Measurements from ENCODE around the gene FAXC.

FAXC gene

DNA sequence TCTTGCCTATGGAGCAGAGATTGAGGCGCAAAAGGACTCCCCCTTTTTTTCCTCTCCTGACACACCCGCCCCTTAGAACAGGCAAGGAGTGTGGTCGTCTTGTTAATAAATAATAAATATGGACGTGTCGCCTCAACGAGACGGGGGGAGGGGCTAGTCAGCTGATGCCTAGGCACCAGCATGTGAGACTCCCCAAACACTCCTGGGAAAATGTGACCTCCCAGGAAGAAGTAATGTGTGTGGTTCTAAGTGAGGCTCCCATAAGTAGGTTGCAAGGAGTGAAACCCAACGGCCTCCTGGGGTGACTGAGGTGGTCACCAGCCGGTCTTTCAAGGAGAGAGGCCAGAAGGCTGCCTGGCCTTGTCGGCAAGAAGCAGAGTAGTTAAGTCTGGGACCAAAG lies 1.1 kb upstream of the FAXC start:
- H3K4me2 ChIP-seq (ENCODE audit: low read depth, low read length) = peak overlapping the region; percentile 94
- no peak overlapping the region for H3K27ac ChIP-seq (ENCODE audit: low read length)
- H3K79me2 ChIP-seq (ENCODE audit: low read length) = no peaks in the 10 kb centered on the region
- H3K36me3 ChIP-seq (replicated peaks; ENCODE audit: insufficient read depth, low read length) = no peaks in the 10 kb centered on the region
- no peaks in the 10 kb centered on the region for H3K4me1 ChIP-seq (ENCODE audit: low read length)
- peak overlapping the region; percentile 73 for H3K4me3 ChIP-seq (ENCODE audit: low read length)
- no peaks in the 10 kb centered on the region for H4K20me1 ChIP-seq (ENCODE audit: insufficient read depth, low read length)
- no peaks in the 10 kb centered on the region for H3K9me3 ChIP-seq (replicated peaks; ENCODE audit: insufficient read depth, low read length)
- no peak overlapping the region for H3K9ac ChIP-seq (ENCODE audit: low read length)
- H3F3A ChIP-seq (ENCODE audit: insufficient read depth, low read length) = peaks cover 6% of the 10 kb centered on the region; the same call in 1 of the 2 replicates
- TF ChIP-seq, protein P1, sequence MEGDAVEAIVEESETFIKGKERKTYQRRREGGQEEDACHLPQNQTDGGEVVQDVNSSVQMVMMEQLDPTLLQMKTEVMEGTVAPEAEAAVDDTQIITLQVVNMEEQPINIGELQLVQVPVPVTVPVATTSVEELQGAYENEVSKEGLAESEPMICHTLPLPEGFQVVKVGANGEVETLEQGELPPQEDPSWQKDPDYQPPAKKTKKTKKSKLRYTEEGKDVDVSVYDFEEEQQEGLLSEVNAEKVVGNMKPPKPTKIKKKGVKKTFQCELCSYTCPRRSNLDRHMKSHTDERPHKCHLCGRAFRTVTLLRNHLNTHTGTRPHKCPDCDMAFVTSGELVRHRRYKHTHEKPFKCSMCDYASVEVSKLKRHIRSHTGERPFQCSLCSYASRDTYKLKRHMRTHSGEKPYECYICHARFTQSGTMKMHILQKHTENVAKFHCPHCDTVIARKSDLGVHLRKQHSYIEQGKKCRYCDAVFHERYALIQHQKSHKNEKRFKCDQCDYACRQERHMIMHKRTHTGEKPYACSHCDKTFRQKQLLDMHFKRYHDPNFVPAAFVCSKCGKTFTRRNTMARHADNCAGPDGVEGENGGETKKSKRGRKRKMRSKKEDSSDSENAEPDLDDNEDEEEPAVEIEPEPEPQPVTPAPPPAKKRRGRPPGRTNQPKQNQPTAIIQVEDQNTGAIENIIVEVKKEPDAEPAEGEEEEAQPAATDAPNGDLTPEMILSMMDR (IDR thresholded peaks at IDR 0.05; ENCODE audit: low read length) = no peak
- no peak for TF ChIP-seq EZH2 (optimal IDR thresholded peaks at IDR 0.05; ENCODE audit: low read depth, low read length)
- no peak for TF ChIP-seq EZH2phosphoT487 (IDR thresholded peaks at IDR 0.05; ENCODE audit: low read length)
- H3K9me2 ChIP-seq (replicated peaks; ENCODE audit: insufficient read depth, low read length) = no peaks in the 10 kb centered on the region
- no peaks in the 10 kb centered on the region for H3K27me3 ChIP-seq (replicated peaks; ENCODE audit: insufficient read depth, low read length)
- no peak for DNase-seq
- H2AFZ ChIP-seq (ENCODE audit: low read length) = peak overlapping the region; percentile 70; the same call in 1 of the 2 replicates

DNA sequence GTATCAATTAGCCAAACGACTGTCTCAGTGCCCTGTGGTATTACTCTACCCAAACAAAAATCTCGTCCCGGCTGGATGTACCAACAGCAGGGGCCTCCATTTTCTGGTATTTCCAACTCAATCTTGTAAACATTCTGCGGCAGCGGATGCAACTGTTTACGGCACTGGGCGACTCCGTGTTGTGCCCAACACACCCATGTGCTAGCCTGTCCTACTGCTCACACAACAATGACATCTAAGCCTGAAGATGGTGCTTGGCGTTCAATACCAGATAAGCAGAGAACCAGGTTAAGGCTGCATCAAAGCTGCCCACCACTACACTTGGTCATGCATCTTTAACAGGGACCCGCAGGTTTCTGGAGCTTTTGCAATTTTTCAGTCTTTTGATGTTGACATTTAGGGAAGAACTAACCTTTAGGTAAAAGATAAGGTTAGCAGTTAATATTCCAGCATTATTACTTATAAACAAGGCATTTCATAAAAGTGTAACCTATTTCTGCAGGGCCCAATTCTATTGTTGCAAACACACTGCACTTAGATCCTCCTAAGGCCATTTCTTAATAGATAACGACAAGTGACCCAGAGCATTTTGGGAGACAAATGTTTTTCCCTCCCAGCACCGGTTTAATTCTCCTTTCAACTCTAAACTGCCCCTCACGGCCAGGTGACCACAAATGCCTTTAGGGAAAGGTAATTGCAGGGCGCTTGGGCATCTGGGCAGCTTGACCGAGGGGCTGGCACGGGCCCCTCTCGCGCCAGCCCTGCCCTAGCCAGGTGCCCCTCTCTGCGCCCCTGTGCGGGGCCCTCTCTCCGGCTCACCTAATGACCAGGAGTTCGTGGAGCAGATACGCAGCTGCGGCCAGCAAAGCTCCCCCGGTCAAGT lies 945 bp downstream of the FAXC start:
- Histone ChIP-seq H3K9me2 (replicated peaks; ENCODE audit: insufficient read depth, low read length) (no peaks in the 10 kb centered on the region), H3F3A (ENCODE audit: insufficient read depth, low read length) (peaks cover 6% of the 10 kb centered on the region; the same call in 1 of the 2 replicates), H3K36me3 (replicated peaks; ENCODE audit: insufficient read depth, low read length) (no peaks in the 10 kb centered on the region), H2AFZ (ENCODE audit: low read length) (no peak overlapping the region), H3K4me2 (ENCODE audit: low read depth, low read length) (no peak overlapping the region), H3K27ac (ENCODE audit: low read length) (no peak overlapping the region), H3K9me3 (replicated peaks; ENCODE audit: insufficient read depth, low read length) (no peaks in the 10 kb centered on the region), H3K4me3 (ENCODE audit: low read length) (peak overlapping the region; percentile 27; the same call in 1 of the 2 replicates), H3K27me3 (replicated peaks; ENCODE audit: insufficient read depth, low read length) (no peaks in the 10 kb centered on the region), H4K20me1 (ENCODE audit: insufficient read depth, low read length) (no peaks in the 10 kb centered on the region), H3K9ac (ENCODE audit: low read length) (no peak overlapping the region), H3K4me1 (ENCODE audit: low read length) (no peaks in the 10 kb centered on the region), H3K79me2 (ENCODE audit: low read length) (no peaks in the 10 kb centered on the region)
- DNase-seq = no peak
- TF ChIP-seq, protein P1 (IDR thresholded peaks at IDR 0.05; ENCODE audit: low read length) = no peak

- H3K9ac ChIP-seq (ENCODE audit: low read length) = no peak overlapping the region
- no peak for TF ChIP-seq EZH2phosphoT487 (IDR thresholded peaks at IDR 0.05; ENCODE audit: low read length)
- no peak for TF ChIP-seq EZH2 (optimal IDR thresholded peaks at IDR 0.05; ENCODE audit: low read depth, low read length)
- TF ChIP-seq, protein P1 (IDR thresholded peaks at IDR 0.05; ENCODE audit: low read length) = no peak
- no peaks in the 10 kb centered on the region for H3K27me3 ChIP-seq (replicated peaks; ENCODE audit: insufficient read depth, low read length)
- no peak overlapping the region for H2AFZ ChIP-seq (ENCODE audit: low read length)
- H3K4me1 ChIP-seq (ENCODE audit: low read length) = no peaks in the 10 kb centered on the region
- H3K4me3 ChIP-seq (ENCODE audit: low read length) = no peak overlapping the region
- H4K20me1 ChIP-seq (ENCODE audit: insufficient read depth, low read length) = no peaks in the 10 kb centered on the region
- H3K79me2 ChIP-seq (ENCODE audit: low read length) = no peaks in the 10 kb centered on the region
- H3K9me2 ChIP-seq (replicated peaks; ENCODE audit: insufficient read depth, low read length) = no peaks in the 10 kb centered on the region
- H3F3A ChIP-seq (ENCODE audit: insufficient read depth, low read length) = peaks cover 6% of the 10 kb centered on the region; the same call in 1 of the 2 replicates
- no peaks in the 10 kb centered on the region for H3K9me3 ChIP-seq (replicated peaks; ENCODE audit: insufficient read depth, low read length)
- no peaks in the 10 kb centered on the region for H3K36me3 ChIP-seq (replicated peaks; ENCODE audit: insufficient read depth, low read length)
- DNase-seq = no peak
- no peak overlapping the region for H3K4me2 ChIP-seq (ENCODE audit: low read depth, low read length)
- no peak overlapping the region for H3K27ac ChIP-seq (ENCODE audit: low read length)
Measured at GRCh38 chr6:99347804-99348203, 1.7 kb downstream of the FAXC start.
